Mesenchymal stem cell (in vitro differentiated cells and primary cell): Measurements from ENCODE around the gene BARX1.

ENCODE experiments used
- DNase-seq: peaks from one replicate; pipeline ENCODE4 v3.0.0-alpha.2; 2013
- H2AFZ ChIP-seq: one replicate; pipeline ENCODE4 v1.6.1; 2013; ENCODE audit warnings: low read depth, mild to moderate bottlenecking, control low read depth, inconsistent platforms, low read length, moderate library complexity
- H2AK5ac ChIP-seq: 2 replicates; pipeline ENCODE4 v1.6.1; 2013; ENCODE audit warnings: low read length, moderate library complexity, mild to moderate bottlenecking, inconsistent platforms; ENCODE audit not compliant: severe bottlenecking
- H2BK120ac ChIP-seq: one replicate; pipeline ENCODE4 v1.6.1; 2013; ENCODE audit warnings: low read depth, mild to moderate bottlenecking, inconsistent platforms, low read length, moderate library complexity
- H2BK12ac ChIP-seq, 2 experiments: one replicate each; pipeline ENCODE4 v1.6.1; 2013; ENCODE audit warnings: inconsistent platforms in 2 of 2, low read length in 2 of 2, mild to moderate bottlenecking in 2 of 2, moderate library complexity in 2 of 2, control low read depth in 1 of 2
- H2BK15ac ChIP-seq: one replicate; pipeline ENCODE4 v1.6.1; 2013; ENCODE audit warnings: mild to moderate bottlenecking, low read depth, inconsistent platforms; ENCODE audit not compliant: poor library complexity, severe bottlenecking
- H2BK5ac ChIP-seq: 2 replicates; pipeline ENCODE4 v1.6.1; 2013; ENCODE audit warnings: low read depth, mild to moderate bottlenecking, low read length, control low read depth, inconsistent platforms; ENCODE audit not compliant: poor library complexity, severe bottlenecking
- H3K14ac ChIP-seq, 2 experiments: one replicate each; pipeline ENCODE4 v1.6.1; 2013; ENCODE audit warnings: inconsistent platforms in 2 of 2, low read length in 2 of 2, control low read depth in 1 of 2, mild to moderate bottlenecking in 1 of 2, moderate library complexity in 1 of 2
- H3K18ac ChIP-seq, 2 experiments: one replicate each; pipeline ENCODE4 v1.6.1; 2013; ENCODE audit warnings: inconsistent platforms in 2 of 2, low read length in 2 of 2, control low read depth in 1 of 2, low read depth in 1 of 2, mild to moderate bottlenecking in 1 of 2
- H3K23ac ChIP-seq, 2 experiments: one replicate each; pipeline ENCODE4 v1.6.1; 2013; ENCODE audit warnings: inconsistent platforms in 2 of 2, low read length in 2 of 2, mild to moderate bottlenecking in 2 of 2, moderate library complexity in 2 of 2, control low read depth in 1 of 2
- H3K27ac ChIP-seq: 2 replicates; pipeline ENCODE4 v1.5.1; 2013; ENCODE audit warnings: mild to moderate bottlenecking, moderate library complexity, low read length, control low read depth, inconsistent platforms; ENCODE audit not compliant: poor library complexity, severe bottlenecking
- H3K27me3 ChIP-seq, 2 experiments: 2 replicates each; pipeline versions ENCODE4 v1.6.1 to v1.7.0; 2013; ENCODE audit warnings: low read length in 2 of 2, mild to moderate bottlenecking in 2 of 2, moderate library complexity in 2 of 2, control low read depth in 1 of 2, inconsistent platforms in 1 of 2; ENCODE audit not compliant: control insufficient read depth in 1 of 2, insufficient read depth in 1 of 2
- H3K36me3 ChIP-seq, 2 experiments: 2 replicates each; pipeline versions ENCODE4 v1.6.1 to v1.7.0; 2013; ENCODE audit warnings: low read length in 2 of 2, control low read depth in 1 of 2, inconsistent platforms in 1 of 2, low read depth in 1 of 2, mild to moderate bottlenecking in 1 of 2; ENCODE audit not compliant: insufficient read depth in 2 of 2, control insufficient read depth in 1 of 2
- H3K4ac ChIP-seq, 2 experiments: one replicate each; pipeline ENCODE4 v1.6.1; 2013; ENCODE audit warnings: inconsistent platforms in 2 of 2, low read length in 2 of 2, mild to moderate bottlenecking in 2 of 2, moderate library complexity in 2 of 2, control low read depth in 1 of 2, low read depth in 1 of 2
- H3K4me1 ChIP-seq: 2 replicates; pipeline ENCODE4 v1.6.1; 2013; ENCODE audit warnings: low read depth, low read length, control low read depth; ENCODE audit not compliant: control insufficient read depth, insufficient read depth
- H3K4me2 ChIP-seq: 2 replicates; pipeline ENCODE4 v1.6.1; 2013; ENCODE audit warnings: low read length, mild to moderate bottlenecking, inconsistent platforms; ENCODE audit not compliant: poor library complexity, severe bottlenecking
- H3K4me3 ChIP-seq, 2 experiments: 2 replicates each; pipeline versions ENCODE4 v1.5.1 to v1.7.0; 2013; ENCODE audit warnings: low read length in 2 of 2, mild to moderate bottlenecking in 2 of 2, control low read depth in 1 of 2, low read depth in 1 of 2; ENCODE audit not compliant: insufficient read depth in 1 of 2
- H3K79me1 ChIP-seq: replicated peaks from 2 replicates; pipeline ENCODE4 v1.6.1; 2013; ENCODE audit warnings: mild to moderate bottlenecking, control low read depth, low read length, inconsistent platforms; ENCODE audit not compliant: poor library complexity, severe bottlenecking
- H3K9ac ChIP-seq: 2 replicates; pipeline ENCODE4 v1.7.0; 2013; ENCODE audit warnings: mild to moderate bottlenecking, low read length, moderate library complexity
- H3K9me3 ChIP-seq: 2 replicates; pipeline ENCODE4 v1.7.0; 2013; ENCODE audit warnings: mild to moderate bottlenecking, low read length; ENCODE audit not compliant: control insufficient read depth
- H4K8ac ChIP-seq: one replicate; pipeline ENCODE4 v1.6.1; 2013; ENCODE audit warnings: inconsistent platforms, mild to moderate bottlenecking, low read length, moderate library complexity
- H4K91ac ChIP-seq: one replicate; pipeline ENCODE4 v1.6.1; 2013; ENCODE audit warnings: mild to moderate bottlenecking, low read length, inconsistent platforms
- WGBS: methylation state at CpG from one replicate; pipeline ENCODE4 v1.1.7; 2013; ENCODE audit warnings: mixed read lengths; 5-methylcytosine and 5-hydroxymethylcytosine counted together

Gene BARX1

DNA sequence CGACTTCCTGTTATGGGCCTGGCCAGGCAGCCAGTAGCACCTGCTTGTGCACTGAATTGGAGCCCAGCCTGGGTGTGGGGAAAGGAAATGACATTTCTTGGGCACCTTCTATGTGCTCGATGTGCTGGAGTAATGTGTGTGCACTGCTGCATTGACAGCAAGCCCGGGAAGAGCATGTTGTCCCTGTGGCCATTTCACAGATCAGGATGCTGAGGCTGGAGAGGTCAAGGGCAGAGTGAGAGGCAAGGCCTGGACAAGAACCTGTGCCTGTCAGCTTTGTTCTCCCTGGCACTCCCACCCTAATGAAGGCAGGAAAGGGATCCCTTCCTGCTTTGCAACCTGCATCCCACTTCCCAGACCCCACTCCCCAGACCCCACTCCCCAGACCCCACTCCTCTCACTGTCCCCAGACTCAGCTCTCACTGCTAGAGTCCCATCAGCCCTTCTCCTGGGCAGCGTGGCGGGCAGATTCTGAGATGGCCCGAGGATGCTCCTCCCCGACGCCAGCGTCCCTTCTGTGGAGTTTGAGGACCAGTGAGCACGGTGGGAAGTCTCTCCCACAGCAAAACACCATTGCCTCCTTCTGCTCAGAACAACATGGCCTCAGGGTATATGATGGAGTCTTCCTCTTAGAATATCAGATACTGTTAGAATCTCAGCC is 49.6 kb downstream of the BARX1 start:
- Histone ChIP-seq H2BK5ac (no peak overlapping the region), H2AFZ (no peak overlapping the region), H4K91ac (no peak overlapping the region), H2BK15ac (no peak overlapping the region), H3K4me3 (no peak overlapping the region), H3K79me1 (no peaks in the 10 kb centered on the region), H3K23ac (no peak overlapping the region), H3K27me3 (peaks cover 5 to 20% of the 10 kb centered on the region in 2 experiments), H3K4ac (no peak overlapping the region), H4K8ac (no peak overlapping the region), H3K27ac (no peak overlapping the region), H2BK12ac (no peak overlapping the region), H3K18ac (no peak overlapping the region), H3K14ac (no peak overlapping the region), H3K9ac (no peak overlapping the region), H3K4me1 (no peaks in the 10 kb centered on the region), H3K4me2 (no peak overlapping the region), H3K36me3 (no peaks in the 10 kb centered on the region), H3K9me3 (no peaks in the 10 kb centered on the region), H2AK5ac (no peak overlapping the region), H2BK120ac (no peak overlapping the region)
- no peak for DNase-seq
- 77% methylated on average over 9 of the region's 10 CpGs for WGBS

DNA sequence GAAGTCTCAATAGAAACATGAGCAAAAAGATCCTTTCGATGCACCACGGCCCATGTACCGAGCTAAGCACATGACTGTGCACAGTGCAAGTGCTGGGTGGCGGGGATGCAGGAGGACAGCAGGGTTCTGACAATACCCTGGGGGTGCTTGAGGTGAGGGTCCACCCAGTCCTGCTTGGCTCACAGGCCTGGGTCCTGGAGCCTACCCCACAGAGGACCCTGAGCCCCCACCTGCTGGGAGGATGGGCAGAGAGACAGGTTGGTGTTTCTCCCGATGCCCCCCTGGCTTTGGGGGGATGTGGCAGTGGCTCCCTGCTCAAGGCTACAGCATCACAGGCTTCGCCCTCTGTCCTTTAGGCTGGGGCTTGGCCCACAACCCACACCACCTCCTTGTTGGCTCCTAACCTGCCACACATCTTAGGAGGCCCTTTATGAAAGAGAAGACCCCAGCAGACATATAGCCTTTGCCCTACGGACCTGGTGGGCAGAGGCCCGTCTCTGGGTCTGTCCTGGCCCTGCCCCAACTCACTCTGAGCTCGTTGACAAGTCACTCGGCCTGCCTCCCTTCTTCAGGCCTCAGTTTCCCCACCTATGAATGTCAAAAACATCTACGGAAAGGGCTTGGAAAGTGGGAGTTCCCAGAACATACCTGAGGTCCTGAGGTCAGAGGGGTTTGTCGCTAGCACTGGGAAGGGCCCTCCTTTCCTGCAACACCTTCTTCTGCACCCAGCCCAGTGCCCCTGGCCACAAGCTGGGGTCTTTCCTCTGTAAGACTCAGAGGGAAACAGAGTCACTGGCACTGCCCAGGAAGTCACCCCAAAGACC is 50.3 kb downstream of the BARX1 start:
- Histone ChIP-seq H2BK120ac (no peak overlapping the region), H3K23ac (no peak overlapping the region), H2BK12ac (no peak overlapping the region), H3K9ac (no peak overlapping the region), H3K4ac (no peak overlapping the region), H4K8ac (no peak overlapping the region), H4K91ac (no peak overlapping the region), H3K36me3 (no peaks in the 10 kb centered on the region), H2BK5ac (no peak overlapping the region), H3K4me1 (no peaks in the 10 kb centered on the region), H3K79me1 (no peaks in the 10 kb centered on the region), H3K4me3 (no peak overlapping the region), H3K18ac (no peak overlapping the region), H3K27me3 (peaks cover 5 to 17% of the 10 kb centered on the region in 2 experiments), H2AFZ (no peak overlapping the region), H3K27ac (no peak overlapping the region), H2AK5ac (no peak overlapping the region), H3K9me3 (no peaks in the 10 kb centered on the region), H3K14ac (no peak overlapping the region), H2BK15ac (no peak overlapping the region), H3K4me2 (no peak overlapping the region)
- WGBS, result 63% methylated on average over 12 of the region's 12 CpGs
- no peak for DNase-seq

DNA sequence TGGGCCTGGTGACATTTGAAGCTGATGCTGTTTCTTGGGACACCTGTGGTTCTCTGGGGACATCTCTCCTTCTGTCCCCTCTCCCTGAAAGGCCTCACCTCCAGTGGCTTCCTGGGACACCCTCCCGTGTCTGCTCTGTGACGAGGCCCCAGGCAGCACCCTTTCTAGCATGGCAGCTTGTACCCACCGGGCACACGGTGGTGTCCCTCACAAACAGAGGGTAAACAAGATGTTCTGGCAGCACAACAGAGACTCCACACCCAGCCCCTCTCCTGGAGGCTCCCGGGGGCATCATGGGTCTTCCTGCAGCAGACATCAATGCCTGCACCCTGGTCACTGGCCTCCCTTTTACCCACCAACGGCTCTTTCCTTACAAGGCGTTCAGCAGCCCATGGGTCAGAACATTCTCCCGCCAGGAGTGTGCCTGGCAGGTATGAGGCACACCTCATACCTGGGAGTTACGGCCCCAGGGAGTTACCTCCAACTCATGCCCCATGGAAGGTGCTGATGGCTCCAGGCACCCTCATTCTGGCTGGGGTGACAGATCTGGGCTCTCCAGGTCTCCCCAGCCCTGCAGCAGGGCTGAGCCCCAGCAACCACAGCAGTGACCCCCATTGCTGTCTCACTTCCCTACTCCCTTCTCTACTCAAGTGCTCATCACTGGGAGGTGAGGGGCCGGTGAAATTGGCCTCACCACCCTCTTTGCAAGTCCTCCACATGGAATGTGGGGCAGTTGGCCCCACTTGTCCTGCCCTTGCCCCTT is 51.1 kb downstream of the BARX1 start:
- Histone ChIP-seq H2BK12ac (no peak overlapping the region), H2BK5ac (no peak overlapping the region), H3K4me2 (no peak overlapping the region), H3K27me3 (peaks cover 0 to 10% of the 10 kb centered on the region in 2 experiments), H3K79me1 (no peaks in the 10 kb centered on the region), H3K36me3 (no peaks in the 10 kb centered on the region), H3K4ac (no peak overlapping the region), H2BK120ac (no peak overlapping the region), H3K4me1 (no peaks in the 10 kb centered on the region), H4K91ac (no peak overlapping the region), H3K9me3 (no peaks in the 10 kb centered on the region), H2AK5ac (no peak overlapping the region), H3K27ac (no peak overlapping the region), H3K9ac (no peak overlapping the region), H3K4me3 (no peak overlapping the region), H2AFZ (no peak overlapping the region), H3K14ac (no peak overlapping the region), H3K18ac (no peak overlapping the region), H3K23ac (no peak overlapping the region), H2BK15ac (no peak overlapping the region), H4K8ac (no peak overlapping the region)
- WGBS, result 77% methylated on average over 10 of the region's 10 CpGs
- DNase-seq, result no peak
